ENCODE results near the gene ATG9B.

DNA sequence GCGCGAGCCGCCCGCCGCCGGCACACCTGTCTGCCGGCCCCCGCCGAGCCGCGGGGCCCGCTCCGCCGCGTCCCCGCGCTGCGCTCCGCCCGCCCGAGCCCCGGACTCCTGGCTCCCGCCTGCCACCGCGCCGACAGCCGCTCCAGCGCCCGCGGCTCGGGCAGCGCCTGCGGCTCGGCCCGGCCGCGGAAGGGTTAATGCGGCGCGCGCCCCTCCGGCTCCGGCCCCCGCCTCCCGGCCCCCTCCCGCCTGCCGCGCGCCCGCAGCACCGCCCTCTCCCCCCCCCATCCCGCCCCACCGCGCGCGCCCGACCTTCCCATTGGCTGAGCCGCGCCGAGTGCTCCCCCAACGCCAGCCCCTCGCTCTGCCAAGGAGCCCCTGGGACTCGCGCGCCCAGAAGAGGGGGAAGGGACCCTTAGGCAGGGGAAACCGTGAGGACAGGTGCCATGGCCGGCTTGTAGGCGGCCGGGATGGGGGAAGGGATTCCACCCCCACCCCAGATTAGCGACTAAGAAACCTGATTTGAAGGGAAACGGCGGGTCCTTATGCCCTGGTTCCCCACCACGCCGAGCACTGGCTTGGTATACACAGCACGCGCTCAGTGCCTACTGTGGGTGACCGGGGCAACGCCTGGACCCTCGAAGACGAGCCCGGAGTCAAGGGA is 46.0 kb downstream of the ATG9B start, which contains the start of gene KCNH2:
- TF ChIP-seq POLR2A (IDR thresholded peaks at IDR 0.05) = no peak
- TF ChIP-seq, protein P1, sequence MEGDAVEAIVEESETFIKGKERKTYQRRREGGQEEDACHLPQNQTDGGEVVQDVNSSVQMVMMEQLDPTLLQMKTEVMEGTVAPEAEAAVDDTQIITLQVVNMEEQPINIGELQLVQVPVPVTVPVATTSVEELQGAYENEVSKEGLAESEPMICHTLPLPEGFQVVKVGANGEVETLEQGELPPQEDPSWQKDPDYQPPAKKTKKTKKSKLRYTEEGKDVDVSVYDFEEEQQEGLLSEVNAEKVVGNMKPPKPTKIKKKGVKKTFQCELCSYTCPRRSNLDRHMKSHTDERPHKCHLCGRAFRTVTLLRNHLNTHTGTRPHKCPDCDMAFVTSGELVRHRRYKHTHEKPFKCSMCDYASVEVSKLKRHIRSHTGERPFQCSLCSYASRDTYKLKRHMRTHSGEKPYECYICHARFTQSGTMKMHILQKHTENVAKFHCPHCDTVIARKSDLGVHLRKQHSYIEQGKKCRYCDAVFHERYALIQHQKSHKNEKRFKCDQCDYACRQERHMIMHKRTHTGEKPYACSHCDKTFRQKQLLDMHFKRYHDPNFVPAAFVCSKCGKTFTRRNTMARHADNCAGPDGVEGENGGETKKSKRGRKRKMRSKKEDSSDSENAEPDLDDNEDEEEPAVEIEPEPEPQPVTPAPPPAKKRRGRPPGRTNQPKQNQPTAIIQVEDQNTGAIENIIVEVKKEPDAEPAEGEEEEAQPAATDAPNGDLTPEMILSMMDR (IDR thresholded peaks at IDR 0.05) = no peak
